D721Med (cell line): ENCODE data around the gene CBX3.

Experiments used
- DNase-seq: peaks from one replicate; pipeline ENCODE4 v3.0.0; 2011; ENCODE audit warnings: low spot score; ENCODE audit not compliant: insufficient read length
- FAIRE-seq: peaks from 2 replicates; lab custom pipeline; 2011; peaks lifted over from hg19 to GRCh38; lab: Jason Lieb, UNC
- TF ChIP-seq, protein P1 (sequence below): IDR thresholded peaks from 2 replicates; pipeline ENCODE4 v1.5.1; 2012; ENCODE audit warnings: mild to moderate bottlenecking, control low read depth; ENCODE audit not compliant: insufficient read depth; ENCODE audit errors: missing control alignments

The CBX3 gene

DNA sequence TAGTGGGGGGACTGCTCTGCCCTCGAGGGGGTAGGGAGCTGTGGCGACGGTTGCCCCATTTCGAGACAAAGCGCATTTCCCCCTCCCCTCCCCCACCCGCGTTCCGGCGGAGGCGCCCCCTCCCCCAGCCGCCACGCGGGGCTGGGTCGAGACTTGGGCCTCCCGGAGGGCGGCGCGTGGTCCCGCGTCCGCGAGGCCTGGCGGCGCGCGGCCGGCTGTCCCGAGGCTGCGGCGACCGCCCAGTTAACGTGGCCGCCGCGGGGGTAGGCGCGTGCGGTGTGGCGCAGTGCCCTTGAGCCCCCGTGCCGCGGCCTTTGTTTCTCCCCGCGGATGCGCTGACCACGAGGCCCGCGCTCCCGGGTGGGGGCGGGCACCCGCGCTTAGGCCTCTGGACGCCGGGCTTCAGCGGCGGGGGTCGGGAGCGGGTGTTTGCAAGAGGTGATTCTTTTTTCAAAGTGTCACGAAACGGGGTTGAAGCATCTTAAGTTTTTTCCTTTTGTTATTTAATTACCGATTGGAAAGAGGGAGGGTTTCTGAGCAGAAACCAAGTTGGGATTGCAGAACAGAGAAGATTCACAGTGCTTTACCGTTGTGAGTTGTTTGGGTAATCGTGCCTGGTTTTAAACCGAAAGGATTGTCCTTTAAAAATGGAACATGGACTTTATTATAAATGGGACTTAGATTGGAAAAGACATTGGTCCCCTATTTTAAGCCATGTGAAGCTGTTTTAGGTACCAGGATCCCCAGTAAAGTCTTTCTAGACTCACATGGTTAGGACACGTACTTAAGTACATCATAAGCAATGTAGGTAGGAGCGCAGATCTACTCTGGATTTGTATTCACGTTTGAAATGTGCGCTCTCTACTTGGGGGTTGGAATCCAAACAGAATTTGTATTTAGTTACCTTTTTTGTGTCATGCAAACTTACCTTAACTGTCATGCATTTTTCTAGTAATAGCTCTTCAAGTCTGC lies 760 bp downstream of the CBX3 start:
- FAIRE-seq (no peak), DNase-seq (no peak)
- TF ChIP-seq, protein P1, sequence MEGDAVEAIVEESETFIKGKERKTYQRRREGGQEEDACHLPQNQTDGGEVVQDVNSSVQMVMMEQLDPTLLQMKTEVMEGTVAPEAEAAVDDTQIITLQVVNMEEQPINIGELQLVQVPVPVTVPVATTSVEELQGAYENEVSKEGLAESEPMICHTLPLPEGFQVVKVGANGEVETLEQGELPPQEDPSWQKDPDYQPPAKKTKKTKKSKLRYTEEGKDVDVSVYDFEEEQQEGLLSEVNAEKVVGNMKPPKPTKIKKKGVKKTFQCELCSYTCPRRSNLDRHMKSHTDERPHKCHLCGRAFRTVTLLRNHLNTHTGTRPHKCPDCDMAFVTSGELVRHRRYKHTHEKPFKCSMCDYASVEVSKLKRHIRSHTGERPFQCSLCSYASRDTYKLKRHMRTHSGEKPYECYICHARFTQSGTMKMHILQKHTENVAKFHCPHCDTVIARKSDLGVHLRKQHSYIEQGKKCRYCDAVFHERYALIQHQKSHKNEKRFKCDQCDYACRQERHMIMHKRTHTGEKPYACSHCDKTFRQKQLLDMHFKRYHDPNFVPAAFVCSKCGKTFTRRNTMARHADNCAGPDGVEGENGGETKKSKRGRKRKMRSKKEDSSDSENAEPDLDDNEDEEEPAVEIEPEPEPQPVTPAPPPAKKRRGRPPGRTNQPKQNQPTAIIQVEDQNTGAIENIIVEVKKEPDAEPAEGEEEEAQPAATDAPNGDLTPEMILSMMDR, result no peak

DNA sequence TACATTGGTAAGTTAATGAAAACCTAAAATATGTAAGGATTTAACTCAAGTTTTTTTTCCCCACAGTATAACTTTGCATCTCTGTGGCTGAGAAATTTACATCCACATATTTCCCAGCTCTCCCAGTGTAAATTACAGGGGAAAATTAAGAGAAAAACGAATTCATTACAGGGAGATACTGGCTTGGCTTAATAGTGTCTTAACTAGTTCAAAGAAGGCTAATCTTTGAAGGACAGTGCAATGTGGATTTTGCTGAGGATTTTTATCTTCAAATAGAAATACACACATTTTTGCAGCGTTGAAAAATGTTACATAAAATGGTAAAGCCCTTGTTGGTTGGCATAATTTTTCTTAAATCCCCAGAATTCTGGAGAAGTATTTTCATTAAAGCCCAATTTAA lies 1.5 kb downstream of the CBX3 start:
- DNase-seq (no peak), FAIRE-seq (no peak)
- TF ChIP-seq, protein P1, result no peak

DNA sequence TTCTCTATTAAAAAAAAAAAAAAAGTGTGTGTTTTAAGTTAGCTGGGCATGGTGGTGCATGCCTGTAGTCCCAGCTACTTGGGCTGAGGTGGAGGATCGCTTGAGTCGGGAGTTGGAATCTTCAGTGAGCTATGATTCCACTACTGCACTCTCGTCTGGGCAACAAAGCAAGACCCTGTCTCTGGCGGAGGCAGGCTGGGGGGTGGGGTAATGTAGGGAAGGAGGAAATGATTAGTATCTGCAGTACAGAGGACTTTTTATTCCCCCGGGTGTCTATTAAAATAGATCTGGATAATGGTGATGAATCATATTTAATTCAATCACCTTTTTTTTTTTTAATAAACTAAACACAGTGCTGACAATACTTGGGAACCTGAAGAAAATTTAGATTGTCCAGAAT lies 6.5 kb downstream of the CBX3 start:
- TF ChIP-seq, protein P1, result no peak
- no peak for FAIRE-seq
- DNase-seq, result no peak

DNA sequence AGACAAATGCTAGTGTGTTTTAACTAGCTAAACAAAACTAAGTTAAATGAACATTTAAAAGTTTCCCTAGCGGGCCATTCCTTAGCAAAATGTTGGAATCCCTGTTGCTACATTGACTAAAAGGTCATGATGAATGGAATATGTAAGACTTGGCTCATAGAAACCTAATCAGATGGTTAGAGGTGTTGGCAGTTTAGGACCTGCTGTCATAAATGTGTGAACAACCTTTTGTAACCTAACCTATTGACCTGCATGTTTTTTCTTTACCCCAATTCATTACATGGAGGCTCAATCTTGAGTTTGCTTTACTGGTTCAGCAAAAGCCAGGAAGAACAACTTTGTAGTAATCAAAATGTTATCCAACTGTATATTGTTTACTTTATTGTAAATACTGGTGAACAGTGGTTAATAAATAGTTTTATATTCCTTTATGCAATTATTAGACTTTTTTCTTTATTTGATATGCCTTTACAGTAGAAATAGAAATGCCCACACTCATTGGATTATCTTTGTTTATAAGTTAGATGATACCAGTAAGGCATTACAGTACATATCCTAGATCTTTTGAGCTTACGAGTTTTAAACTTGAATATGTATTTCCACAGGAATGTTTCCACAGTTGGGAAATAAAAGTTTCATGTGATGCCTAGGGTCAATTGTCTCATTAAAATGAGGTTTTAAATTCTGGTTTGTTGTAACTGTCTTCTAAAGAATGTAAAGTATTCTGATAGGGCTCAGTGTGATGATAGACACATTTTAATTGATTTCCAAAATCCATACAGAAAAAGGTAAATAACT lies 11.6 kb downstream of the CBX3 start:
- peak; percentile 81 for FAIRE-seq

DNA sequence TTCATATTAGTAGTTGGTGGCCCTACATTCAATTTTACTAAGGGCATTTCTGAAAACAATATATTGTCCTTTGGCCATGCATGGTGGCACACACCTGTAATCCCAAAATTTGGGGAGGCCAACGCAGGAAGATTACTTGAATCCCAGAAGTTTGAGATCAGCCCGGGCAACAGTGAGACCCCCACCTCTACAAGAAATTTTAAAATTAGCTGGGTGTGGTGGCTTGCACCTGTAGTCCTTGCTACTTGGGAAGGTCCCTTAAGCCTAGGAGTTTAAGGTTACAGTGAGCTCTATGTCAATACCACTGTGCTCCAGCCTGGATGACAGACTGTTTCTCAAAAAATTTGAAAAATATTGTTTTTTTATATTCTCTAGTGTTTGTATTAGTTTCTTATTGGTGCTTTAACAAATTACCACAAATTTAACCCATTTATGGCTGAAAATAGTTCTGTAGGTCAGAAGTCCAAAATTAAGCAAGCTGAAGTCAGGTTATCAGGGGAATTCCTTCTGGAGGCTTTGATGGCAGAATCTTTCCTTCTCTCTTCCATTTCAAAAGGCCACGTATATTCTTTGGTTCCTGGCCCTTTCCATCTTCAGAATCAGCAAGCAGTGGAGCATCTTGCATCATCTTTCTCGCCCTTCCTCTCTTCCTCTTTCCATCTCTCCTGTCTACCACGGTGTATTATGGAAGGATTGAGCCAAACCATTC lies 12.4 kb downstream of the CBX3 start:
- DNase-seq (no peak), FAIRE-seq (no peak)
- TF ChIP-seq, protein P1, result no peak

More for the DNA sequence above, 11.6 kb downstream of the CBX3 start:
- DNase-seq, result no peak
- TF ChIP-seq, protein P1, result no peak

DNA sequence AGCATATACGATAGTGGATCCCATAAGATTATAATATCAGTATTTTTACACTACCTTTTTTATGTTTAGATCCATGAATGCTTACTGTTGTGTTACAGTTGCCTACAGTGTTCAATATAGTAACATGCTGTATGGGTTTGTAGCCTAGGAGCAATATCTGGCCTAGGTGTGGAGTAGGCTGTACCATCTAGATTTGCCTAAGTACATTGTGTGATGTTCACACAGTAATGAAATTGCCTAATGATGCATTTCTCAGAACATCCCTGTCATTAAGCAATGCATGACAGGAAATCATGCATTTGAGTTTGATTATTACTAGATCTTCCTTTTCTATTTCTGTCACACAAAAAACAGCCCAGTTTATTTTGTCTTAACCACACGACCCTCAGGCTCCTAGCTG lies 14.5 kb downstream of the CBX3 start:
- DNase-seq (no peak), FAIRE-seq (no peak)

More for the DNA sequence above, 14.5 kb downstream of the CBX3 start:
- TF ChIP-seq, protein P1, result no peak
